ENCODE results near the gene YY1. TPM values are rescaled to one million over a fixed set of nuclear protein-coding genes. Genes with fewer than 3 reads are reported as not detected.
"Not testable (repeated sequence)": the region's sequence is repeated elsewhere in the genome, so short reads cannot be mapped to it uniquely, and the experiment has no call there.

Gene YY1
- total RNA-seq, 1 donor from 2014 or later: 87.5 TPM

DNA sequence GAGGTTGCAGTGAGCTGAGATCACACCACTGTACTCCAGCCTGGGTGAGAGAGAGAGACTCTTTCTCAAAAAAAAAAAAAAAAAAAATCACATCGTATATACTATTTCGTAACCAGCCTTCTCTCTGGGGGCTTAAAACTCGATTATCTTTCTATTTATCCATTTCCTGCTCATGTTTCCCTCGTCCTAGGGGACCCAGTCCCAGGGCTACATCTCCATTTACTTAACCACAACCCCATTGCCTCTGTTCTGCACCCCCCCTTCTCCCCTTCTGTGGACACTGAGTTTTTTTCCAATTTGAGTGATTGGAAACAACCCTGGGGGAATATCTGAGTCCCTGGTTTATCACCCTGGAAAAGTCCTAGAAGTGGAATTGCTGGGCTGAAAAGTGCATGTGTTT is 36.2 kb upstream of the YY1 start:
- Histone ChIP-seq H3K4me1 (ENCODE audit: insufficient read depth, low read length) (no peaks in the 10 kb centered on the region), H2AFZ (ENCODE audit: low read depth, low read length) (no peak overlapping the region), H3K4me3 (ENCODE audit: insufficient read depth, low read depth, low read length) (no peak overlapping the region), H3K27me3 (ENCODE audit: insufficient read depth, low read length) (no peaks in the 10 kb centered on the region), H3K9ac (ENCODE audit: low read length) (no peak overlapping the region), H3K36me3 (ENCODE audit: insufficient read depth, low read length) (no peaks in the 10 kb centered on the region), H4K20me1 (ENCODE audit: insufficient read depth, low read length) (no peaks in the 10 kb centered on the region), H3K79me2 (ENCODE audit: insufficient read depth, low read length) (no peaks in the 10 kb centered on the region), H3K9me3 (ENCODE audit: insufficient read depth, low read depth, low read length) (no peaks in the 10 kb centered on the region), H3K27ac (ENCODE audit: low read depth, low read length) (no peak overlapping the region), H3K4me2 (ENCODE audit: low read length) (no peak overlapping the region)
- no peak for TF ChIP-seq EZH2 (IDR thresholded peaks at IDR 0.05; ENCODE audit: insufficient read depth, low read length)
- TF ChIP-seq, protein P1, sequence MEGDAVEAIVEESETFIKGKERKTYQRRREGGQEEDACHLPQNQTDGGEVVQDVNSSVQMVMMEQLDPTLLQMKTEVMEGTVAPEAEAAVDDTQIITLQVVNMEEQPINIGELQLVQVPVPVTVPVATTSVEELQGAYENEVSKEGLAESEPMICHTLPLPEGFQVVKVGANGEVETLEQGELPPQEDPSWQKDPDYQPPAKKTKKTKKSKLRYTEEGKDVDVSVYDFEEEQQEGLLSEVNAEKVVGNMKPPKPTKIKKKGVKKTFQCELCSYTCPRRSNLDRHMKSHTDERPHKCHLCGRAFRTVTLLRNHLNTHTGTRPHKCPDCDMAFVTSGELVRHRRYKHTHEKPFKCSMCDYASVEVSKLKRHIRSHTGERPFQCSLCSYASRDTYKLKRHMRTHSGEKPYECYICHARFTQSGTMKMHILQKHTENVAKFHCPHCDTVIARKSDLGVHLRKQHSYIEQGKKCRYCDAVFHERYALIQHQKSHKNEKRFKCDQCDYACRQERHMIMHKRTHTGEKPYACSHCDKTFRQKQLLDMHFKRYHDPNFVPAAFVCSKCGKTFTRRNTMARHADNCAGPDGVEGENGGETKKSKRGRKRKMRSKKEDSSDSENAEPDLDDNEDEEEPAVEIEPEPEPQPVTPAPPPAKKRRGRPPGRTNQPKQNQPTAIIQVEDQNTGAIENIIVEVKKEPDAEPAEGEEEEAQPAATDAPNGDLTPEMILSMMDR (IDR thresholded peaks at IDR 0.05; ENCODE audit: insufficient read depth, low read depth, low read length): no peak
- H3K4me1 Mint-ChIP-seq (ENCODE audit: low read depth, unreplicated experiment): peaks cover 3% of the 10 kb centered on the region
- peaks cover 5% of the 10 kb centered on the region for H3K9me3 Mint-ChIP-seq (ENCODE audit: unreplicated experiment)
- no peak for FAIRE-seq
- H3K4me3 Mint-ChIP-seq (ENCODE audit: unreplicated experiment): no peak overlapping the region
- H3K36me3 Mint-ChIP-seq (ENCODE audit: low read depth, unreplicated experiment): peaks cover 8% of the 10 kb centered on the region
- DNase-seq (ENCODE audit: low read depth): no peak
- no peaks in the 10 kb centered on the region for H3K27me3 Mint-ChIP-seq (ENCODE audit: low read depth, unreplicated experiment)
- no peak overlapping the region for H3K27ac Mint-ChIP-seq (ENCODE audit: unreplicated experiment)

DNA sequence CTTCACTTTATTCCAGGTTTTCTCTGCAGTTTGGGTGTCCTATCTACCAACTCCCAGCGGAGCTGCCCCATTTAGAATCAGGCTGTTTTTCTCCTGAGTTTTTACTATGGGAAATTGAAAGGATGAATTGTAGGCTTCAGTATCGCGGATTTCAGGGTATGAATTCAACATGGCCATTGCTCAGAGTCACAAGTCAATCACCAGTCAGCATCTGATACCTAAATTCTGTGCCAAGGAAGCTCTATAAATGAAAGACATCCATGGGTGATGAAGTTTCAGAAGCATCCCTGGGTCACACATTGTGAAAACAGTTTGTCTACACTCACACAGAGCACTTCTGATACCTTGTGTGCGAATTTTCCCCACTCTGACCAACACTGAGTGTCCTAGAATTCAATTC is 35.8 kb upstream of the YY1 start:
- DNase-seq (ENCODE audit: low read depth) (no peak), FAIRE-seq (no peak)
- Mint-ChIP-seq H3K27ac (ENCODE audit: unreplicated experiment) (no peak overlapping the region), H3K4me1 (ENCODE audit: low read depth, unreplicated experiment) (peaks cover 3% of the 10 kb centered on the region), H3K36me3 (ENCODE audit: low read depth, unreplicated experiment) (peaks cover 8% of the 10 kb centered on the region), H3K9me3 (ENCODE audit: unreplicated experiment) (peaks cover 5% of the 10 kb centered on the region), H3K4me3 (ENCODE audit: unreplicated experiment) (no peak overlapping the region), H3K27me3 (ENCODE audit: low read depth, unreplicated experiment) (no peaks in the 10 kb centered on the region)
- H3K36me3 ChIP-seq (ENCODE audit: insufficient read depth, low read length): no peaks in the 10 kb centered on the region
- no peaks in the 10 kb centered on the region for H3K27me3 ChIP-seq (ENCODE audit: insufficient read depth, low read length)
- no peaks in the 10 kb centered on the region for H4K20me1 ChIP-seq (ENCODE audit: insufficient read depth, low read length)
- no peaks in the 10 kb centered on the region for H3K9me3 ChIP-seq (ENCODE audit: insufficient read depth, low read depth, low read length)
- no peak overlapping the region for H3K4me2 ChIP-seq (ENCODE audit: low read length)
- H3K4me3 ChIP-seq (ENCODE audit: insufficient read depth, low read depth, low read length): no peak overlapping the region
- no peaks in the 10 kb centered on the region for H3K4me1 ChIP-seq (ENCODE audit: insufficient read depth, low read length)
- no peak overlapping the region for H3K27ac ChIP-seq (ENCODE audit: low read depth, low read length)
- no peaks in the 10 kb centered on the region for H3K79me2 ChIP-seq (ENCODE audit: insufficient read depth, low read length)
- H3K9ac ChIP-seq (ENCODE audit: low read length): no peak overlapping the region
- H2AFZ ChIP-seq (ENCODE audit: low read depth, low read length): no peak overlapping the region
- no peak for TF ChIP-seq EZH2 (IDR thresholded peaks at IDR 0.05; ENCODE audit: insufficient read depth, low read length)
- TF ChIP-seq, protein P1 (IDR thresholded peaks at IDR 0.05; ENCODE audit: insufficient read depth, low read depth, low read length): no peak

DNA sequence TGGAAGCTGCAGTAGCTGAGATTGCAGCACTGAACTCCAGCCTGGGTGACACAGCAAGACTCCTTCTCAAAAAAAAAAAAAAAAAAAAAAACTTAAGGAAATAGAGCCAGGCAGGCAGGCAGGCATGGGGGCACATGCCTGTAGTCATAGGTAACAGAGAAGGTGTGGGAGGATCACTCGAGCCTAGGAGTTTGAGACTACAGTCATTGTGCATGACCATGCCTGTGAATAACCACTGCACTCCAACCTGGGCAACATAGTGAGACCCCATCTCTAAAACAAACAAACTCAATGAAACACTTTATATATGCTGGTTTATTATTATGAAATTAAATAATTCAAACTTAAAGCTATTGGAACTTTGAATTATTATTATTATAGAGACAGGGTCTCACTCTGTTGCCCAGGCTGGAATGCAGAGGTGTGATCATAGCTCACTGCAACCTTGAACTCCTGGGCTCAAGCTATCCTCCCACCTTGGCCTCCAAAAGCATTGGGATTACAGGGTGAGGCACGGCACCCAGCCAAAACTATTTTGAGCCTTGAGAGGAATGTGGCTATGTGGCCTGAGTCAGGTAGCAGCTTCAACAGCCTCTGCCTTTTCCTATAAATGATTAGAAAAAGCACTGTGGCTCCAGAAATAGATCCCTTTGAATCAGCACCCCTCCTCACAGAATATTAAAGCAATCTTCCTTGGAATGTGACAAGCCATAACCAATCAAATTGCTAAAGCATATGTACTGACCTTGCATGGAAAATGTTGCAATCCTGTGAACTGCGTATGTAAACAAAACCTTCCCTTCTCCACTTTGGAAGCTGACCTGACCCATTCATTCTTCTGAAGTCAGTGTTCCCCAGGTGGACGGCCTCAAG is 34.7 kb upstream of the YY1 start:
- H3K27ac ChIP-seq (ENCODE audit: low read depth, low read length): no peak overlapping the region
- H3K27me3 ChIP-seq (ENCODE audit: insufficient read depth, low read length): no peaks in the 10 kb centered on the region
- H2AFZ ChIP-seq (ENCODE audit: low read depth, low read length): no peak overlapping the region
- no peak overlapping the region for H3K4me2 ChIP-seq (ENCODE audit: low read length)
- Mint-ChIP-seq H3K27ac (ENCODE audit: unreplicated experiment) (no peak overlapping the region), H3K9me3 (ENCODE audit: unreplicated experiment) (peaks cover 5% of the 10 kb centered on the region), H3K4me3 (ENCODE audit: unreplicated experiment) (peak overlapping the region; percentile 5), H3K36me3 (ENCODE audit: low read depth, unreplicated experiment) (peaks cover 8% of the 10 kb centered on the region), H3K4me1 (ENCODE audit: low read depth, unreplicated experiment) (peaks cover 2% of the 10 kb centered on the region), H3K27me3 (ENCODE audit: low read depth, unreplicated experiment) (no peaks in the 10 kb centered on the region)
- H3K9ac ChIP-seq (ENCODE audit: low read length): no peak overlapping the region
- H3K4me3 ChIP-seq (ENCODE audit: insufficient read depth, low read depth, low read length): no peak overlapping the region
- DNase-seq (ENCODE audit: low read depth) (no peak), FAIRE-seq (no peak)
- TF ChIP-seq EZH2 (IDR thresholded peaks at IDR 0.05; ENCODE audit: insufficient read depth, low read length): no peak
- TF ChIP-seq, protein P1 (IDR thresholded peaks at IDR 0.05; ENCODE audit: insufficient read depth, low read depth, low read length): no peak
- H3K36me3 ChIP-seq (ENCODE audit: insufficient read depth, low read length): no peaks in the 10 kb centered on the region
- H4K20me1 ChIP-seq (ENCODE audit: insufficient read depth, low read length): no peaks in the 10 kb centered on the region
- H3K79me2 ChIP-seq (ENCODE audit: insufficient read depth, low read length): no peaks in the 10 kb centered on the region
- no peaks in the 10 kb centered on the region for H3K9me3 ChIP-seq (ENCODE audit: insufficient read depth, low read depth, low read length)
- no peaks in the 10 kb centered on the region for H3K4me1 ChIP-seq (ENCODE audit: insufficient read depth, low read length)

DNA sequence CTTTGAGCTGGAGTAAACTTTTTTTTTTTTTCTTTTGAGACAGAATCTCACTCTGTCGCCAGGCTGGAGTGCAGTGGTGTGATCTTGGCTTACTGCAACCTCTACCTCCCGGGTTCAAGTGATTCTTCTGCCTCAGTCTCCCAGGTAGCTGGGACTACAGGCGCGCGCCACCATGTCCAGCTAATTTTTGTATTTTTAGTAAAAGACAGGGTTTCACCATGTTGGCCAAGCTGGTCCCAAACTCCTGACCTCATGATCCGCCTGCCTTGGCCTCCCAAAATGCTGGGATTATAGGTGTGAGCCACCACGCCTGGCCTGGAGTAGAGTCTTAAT is 34.1 kb upstream of the YY1 start:
- not testable (repeated sequence) for FAIRE-seq; H3K9me3 Mint-ChIP-seq (ENCODE audit: unreplicated experiment)

More for the DNA sequence above, 34.1 kb upstream of the YY1 start:
- H3K4me2 ChIP-seq (ENCODE audit: low read length); H3K36me3 ChIP-seq (ENCODE audit: insufficient read depth, low read length); H3K79me2 ChIP-seq (ENCODE audit: insufficient read depth, low read length); H3K4me1 Mint-ChIP-seq (ENCODE audit: low read depth, unreplicated experiment); DNase-seq (ENCODE audit: low read depth); H3K9ac ChIP-seq (ENCODE audit: low read length); H4K20me1 ChIP-seq (ENCODE audit: insufficient read depth, low read length); H3K27me3 ChIP-seq (ENCODE audit: insufficient read depth, low read length); H3K9me3 ChIP-seq (ENCODE audit: insufficient read depth, low read depth, low read length); H3K4me1 ChIP-seq (ENCODE audit: insufficient read depth, low read length); H3K27ac Mint-ChIP-seq (ENCODE audit: unreplicated experiment); H3K4me3 Mint-ChIP-seq (ENCODE audit: unreplicated experiment); H3K36me3 Mint-ChIP-seq (ENCODE audit: low read depth, unreplicated experiment); H2AFZ ChIP-seq (ENCODE audit: low read depth, low read length); H3K27me3 Mint-ChIP-seq (ENCODE audit: low read depth, unreplicated experiment); H3K4me3 ChIP-seq (ENCODE audit: insufficient read depth, low read depth, low read length); H3K27ac ChIP-seq (ENCODE audit: low read depth, low read length): not testable (repeated sequence)

Measured in astrocyte (in vitro differentiated cells and primary cell).